ENCODE results near the gene MLANA. TPM values are rescaled to one million over a fixed set of nuclear protein-coding genes. Genes with fewer than 3 reads are reported as not detected.

The MLANA gene
- polyA plus RNA-seq, 1 donor from 2014 or later: not detected

DNA sequence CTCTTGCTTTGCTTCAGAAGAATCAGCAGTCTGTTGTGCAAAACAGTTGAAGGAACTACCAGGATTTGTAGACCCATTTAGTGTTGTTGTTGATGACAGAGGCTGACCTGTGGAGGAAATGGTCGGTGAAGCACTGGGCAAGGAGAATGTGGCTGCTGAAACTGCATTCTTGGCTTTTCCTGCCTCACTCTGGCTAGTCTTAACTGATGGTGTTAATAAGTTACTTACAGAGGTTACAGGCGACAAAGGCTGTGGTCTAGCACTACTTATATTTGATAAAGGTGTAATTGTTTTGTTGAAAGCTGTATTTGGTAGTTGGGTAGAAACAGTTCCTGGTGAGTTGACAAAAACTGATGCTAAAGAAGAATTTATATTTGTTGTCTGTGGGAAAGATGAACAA lies 31.5 kb downstream of the MLANA start:
- no peak for TF ChIP-seq EP300 (conservative IDR thresholded peaks at IDR 0.05; ENCODE audit: poor library complexity, severe bottlenecking)
- TF ChIP-seq RAD21 (conservative IDR thresholded peaks at IDR 0.05): no peak
- TF ChIP-seq REST (IDR thresholded peaks at IDR 0.05; ENCODE audit: borderline replicate concordance): no peak
- no peak for TF ChIP-seq TAF1 (IDR thresholded peaks at IDR 0.05; ENCODE audit: low read depth)
- no peak for TF ChIP-seq SMC3 (conservative IDR thresholded peaks at IDR 0.05; ENCODE audit: poor library complexity)
- no peak for TF ChIP-seq CTCF (IDR thresholded peaks at IDR 0.05; ENCODE audit: poor library complexity, severe bottlenecking)
- no peak for TF ChIP-seq EZH2 (IDR thresholded peaks at IDR 0.05; ENCODE audit: borderline replicate concordance, insufficient read depth, low read length, poor library complexity, severe bottlenecking)
- TF ChIP-seq MXI1 (conservative IDR thresholded peaks at IDR 0.05; ENCODE audit: poor library complexity, severe bottlenecking): no peak
- no peak for TF ChIP-seq POLR2AphosphoS5 (IDR thresholded peaks at IDR 0.05)
- no peaks in the 10 kb centered on the region for H3K27me3 ChIP-seq (ENCODE audit: insufficient read depth, low read depth, low read length)
- no peak overlapping the region for H3K4me3 ChIP-seq (ENCODE audit: low read length)
- peaks cover 13% of the 10 kb centered on the region for H3K36me3 ChIP-seq (ENCODE audit: insufficient read depth, low read length)
- H4K20me1 ChIP-seq (ENCODE audit: insufficient read depth): no peaks in the 10 kb centered on the region
- no peaks in the 10 kb centered on the region for H3K9me2 ChIP-seq (ENCODE audit: insufficient read depth, low read length)
- H3K27ac ChIP-seq (ENCODE audit: low read length): no peak overlapping the region
- H3K9ac ChIP-seq (ENCODE audit: low read length): no peak overlapping the region
- H3K9me3 ChIP-seq (ENCODE audit: low read length): no peaks in the 10 kb centered on the region
- H3K4me2 ChIP-seq (ENCODE audit: low read length): no peak overlapping the region
- no peaks in the 10 kb centered on the region for H3K79me2 ChIP-seq (replicated peaks; ENCODE audit: insufficient read depth, low read length)
- no peak overlapping the region for H2AFZ ChIP-seq (ENCODE audit: low read depth, low read length)
- no peaks in the 10 kb centered on the region for H3F3A ChIP-seq (ENCODE audit: insufficient read depth, low read length, poor library complexity, severe bottlenecking)

GRCh38 chr9:5931657-5932056 lies 41.0 kb downstream of the MLANA start:
- no peak overlapping the region for H3K27ac ChIP-seq (ENCODE audit: low read length)
- no peaks in the 10 kb centered on the region for H4K20me1 ChIP-seq (ENCODE audit: insufficient read depth)
- H3K4me3 ChIP-seq (ENCODE audit: low read length): no peak overlapping the region
- no peak overlapping the region for H2AFZ ChIP-seq (ENCODE audit: low read depth, low read length)
- H3K9me2 ChIP-seq (ENCODE audit: insufficient read depth, low read length): no peaks in the 10 kb centered on the region
- no peak overlapping the region for H3K9ac ChIP-seq (ENCODE audit: low read length)
- TF ChIP-seq CTCF (IDR thresholded peaks at IDR 0.05; ENCODE audit: poor library complexity, severe bottlenecking): no peak
- no peak for TF ChIP-seq RAD21 (conservative IDR thresholded peaks at IDR 0.05)
- no peak for TF ChIP-seq MXI1 (conservative IDR thresholded peaks at IDR 0.05; ENCODE audit: poor library complexity, severe bottlenecking)
- TF ChIP-seq EZH2 (IDR thresholded peaks at IDR 0.05; ENCODE audit: borderline replicate concordance, insufficient read depth, low read length, poor library complexity, severe bottlenecking): no peak
- TF ChIP-seq SMC3 (conservative IDR thresholded peaks at IDR 0.05; ENCODE audit: poor library complexity): no peak
- no peak for TF ChIP-seq EP300 (conservative IDR thresholded peaks at IDR 0.05; ENCODE audit: poor library complexity, severe bottlenecking)
- TF ChIP-seq TAF1 (IDR thresholded peaks at IDR 0.05; ENCODE audit: low read depth): no peak
- TF ChIP-seq POLR2AphosphoS5 (IDR thresholded peaks at IDR 0.05): no peak
- no peak for TF ChIP-seq REST (IDR thresholded peaks at IDR 0.05; ENCODE audit: borderline replicate concordance)
- H3K27me3 ChIP-seq (ENCODE audit: insufficient read depth, low read depth, low read length): no peaks in the 10 kb centered on the region
- H3K4me2 ChIP-seq (ENCODE audit: low read length): no peak overlapping the region
- H3K79me2 ChIP-seq (replicated peaks; ENCODE audit: insufficient read depth, low read length): no peaks in the 10 kb centered on the region
- H3K36me3 ChIP-seq (ENCODE audit: insufficient read depth, low read length): peaks cover 3% of the 10 kb centered on the region
- no peaks in the 10 kb centered on the region for H3F3A ChIP-seq (ENCODE audit: insufficient read depth, low read length, poor library complexity, severe bottlenecking)
- H3K9me3 ChIP-seq (ENCODE audit: low read length): no peaks in the 10 kb centered on the region
